NCI-H2196 treated with DMSO at 0.1 percent for 48 hours (cell line): ENCODE measurements around the gene CFAP74.

Experiments
- DNase-seq: peaks from one replicate; lab custom pipeline; 2025; ENCODE audit not compliant: unreplicated experiment; lab: John Stamatoyannopoulos, UW

CFAP74 gene

GRCh38 chr1:1929639-1930545, 73.7 kb downstream of the CFAP74 start:
- DNase-seq = no peak

DNA sequence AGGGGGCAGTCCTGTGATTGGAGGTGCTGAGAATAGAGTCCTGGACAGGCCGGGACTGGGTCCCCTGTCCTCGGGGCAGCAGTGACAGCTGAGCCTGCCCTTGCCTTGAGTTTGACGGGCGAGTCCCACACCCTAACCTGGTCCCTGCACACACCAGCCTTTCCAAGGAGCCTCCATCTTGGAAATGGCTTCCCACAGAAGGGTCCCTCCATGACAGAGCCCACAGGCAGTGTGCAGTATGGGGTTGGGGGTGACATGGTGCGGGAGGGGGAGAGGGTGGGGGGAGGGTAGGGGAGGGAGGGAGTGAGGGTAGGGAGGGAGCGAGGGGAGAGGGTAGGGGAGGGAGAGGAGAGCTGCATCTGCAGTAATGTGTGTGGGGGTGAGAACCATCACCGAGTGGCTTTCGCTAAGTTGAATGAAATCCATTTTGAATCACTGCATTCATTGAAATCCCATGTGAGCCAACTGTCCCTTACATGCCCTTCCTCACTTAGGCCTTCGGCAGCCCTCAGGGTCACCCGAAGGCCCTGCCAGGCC, 74.4 kb downstream of the CFAP74 start:
- no peak for DNase-seq

GRCh38 chr1:1928231-1929101, 75.1 kb downstream of the CFAP74 start:
- DNase-seq = no peak

- no peak for DNase-seq
Observed at GRCh38 chr1:1927751-1928150, 75.8 kb downstream of the CFAP74 start.

DNA sequence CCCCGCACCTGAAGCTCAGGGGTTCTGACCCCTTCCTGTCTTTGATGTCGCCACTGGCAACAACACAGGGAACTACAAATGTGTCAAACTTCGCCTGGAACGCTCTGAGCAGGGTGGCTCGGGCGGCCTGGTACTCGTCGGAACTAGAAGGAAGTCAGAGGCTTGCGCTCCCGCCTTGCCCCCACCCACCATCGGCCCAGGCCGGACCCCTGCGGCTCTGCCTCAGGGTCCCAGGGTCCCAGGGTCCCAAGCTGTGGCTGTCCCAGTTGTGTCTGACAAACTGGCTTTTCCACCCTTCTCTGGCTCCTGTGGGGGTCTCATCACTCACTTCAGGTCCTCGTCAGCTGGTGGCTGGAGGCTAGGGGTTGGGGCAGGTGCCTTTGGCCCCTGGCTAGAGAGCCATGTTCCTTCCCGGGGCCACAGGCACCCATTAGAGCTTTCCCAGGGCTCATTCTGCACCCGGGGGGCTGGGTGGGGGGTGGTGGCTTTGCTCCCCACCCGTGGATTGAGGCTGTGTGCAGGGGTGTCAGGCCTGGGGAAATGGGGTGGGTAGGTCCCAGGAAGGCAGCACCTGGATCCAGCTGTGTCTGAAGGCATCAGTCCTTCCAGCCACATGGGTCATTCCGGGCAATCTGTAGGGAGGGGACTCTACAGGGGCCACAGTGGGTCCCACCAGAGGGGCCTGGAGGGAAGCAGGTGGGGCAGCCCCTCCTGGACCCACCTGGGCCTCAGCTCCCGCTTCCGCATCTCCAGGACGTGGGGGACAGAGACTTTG, 76.5 kb downstream of the CFAP74 start:
- DNase-seq = no peak

GRCh38 chr1:1926346-1926811, 77.2 kb downstream of the CFAP74 start:
- no peak for DNase-seq

DNA sequence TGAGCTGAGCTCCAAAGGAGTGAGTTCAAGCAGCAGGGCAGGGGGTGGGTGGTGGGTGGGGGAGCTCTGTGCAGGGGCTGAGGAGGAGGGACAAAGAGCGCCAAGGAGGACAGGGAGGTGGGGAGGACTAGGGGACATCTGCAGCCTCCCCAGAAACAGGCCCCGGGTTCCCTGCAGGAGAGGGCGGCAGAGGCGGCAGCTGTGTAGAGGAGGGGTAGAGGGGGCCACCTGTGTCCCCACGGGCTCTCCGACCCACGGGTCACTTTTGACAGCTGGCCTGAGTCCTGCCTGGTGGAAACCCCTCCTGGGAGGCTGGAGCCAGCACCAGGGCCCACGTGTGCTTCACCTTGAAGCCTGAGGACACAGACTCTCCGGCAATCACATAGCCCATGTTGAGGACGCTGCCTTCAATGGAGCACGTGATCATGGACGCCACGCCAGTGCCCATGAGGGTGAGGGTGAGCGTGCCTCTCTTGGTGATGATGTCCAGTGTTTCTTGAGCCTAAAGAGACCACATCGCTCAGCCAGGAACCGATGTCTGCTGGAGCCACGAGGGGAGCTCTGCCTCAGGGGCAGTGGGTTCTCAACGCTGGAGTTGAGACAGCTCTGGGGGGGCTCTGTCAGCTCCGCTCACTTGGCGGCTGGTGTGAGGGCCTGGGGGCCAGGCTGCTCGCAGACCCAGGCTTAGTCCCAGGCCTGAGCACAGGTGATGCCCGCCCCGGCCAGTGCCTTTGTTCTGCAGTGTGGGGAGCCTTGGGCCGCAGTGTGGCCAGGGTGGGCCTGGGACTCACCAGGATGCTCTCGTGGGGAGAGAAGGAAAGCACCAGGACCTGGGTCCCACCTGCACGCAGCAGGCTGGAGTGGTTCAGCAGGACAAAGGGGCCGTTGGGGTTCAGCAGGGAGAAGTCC, 77.9 kb downstream of the CFAP74 start:
- DNase-seq = no peak

- no peak for DNase-seq
Observed at GRCh38 chr1:1924849-1925248, 78.7 kb downstream of the CFAP74 start.

GRCh38 chr1:1924386-1924785, 79.2 kb downstream of the CFAP74 start:
- DNase-seq = no peak

DNA sequence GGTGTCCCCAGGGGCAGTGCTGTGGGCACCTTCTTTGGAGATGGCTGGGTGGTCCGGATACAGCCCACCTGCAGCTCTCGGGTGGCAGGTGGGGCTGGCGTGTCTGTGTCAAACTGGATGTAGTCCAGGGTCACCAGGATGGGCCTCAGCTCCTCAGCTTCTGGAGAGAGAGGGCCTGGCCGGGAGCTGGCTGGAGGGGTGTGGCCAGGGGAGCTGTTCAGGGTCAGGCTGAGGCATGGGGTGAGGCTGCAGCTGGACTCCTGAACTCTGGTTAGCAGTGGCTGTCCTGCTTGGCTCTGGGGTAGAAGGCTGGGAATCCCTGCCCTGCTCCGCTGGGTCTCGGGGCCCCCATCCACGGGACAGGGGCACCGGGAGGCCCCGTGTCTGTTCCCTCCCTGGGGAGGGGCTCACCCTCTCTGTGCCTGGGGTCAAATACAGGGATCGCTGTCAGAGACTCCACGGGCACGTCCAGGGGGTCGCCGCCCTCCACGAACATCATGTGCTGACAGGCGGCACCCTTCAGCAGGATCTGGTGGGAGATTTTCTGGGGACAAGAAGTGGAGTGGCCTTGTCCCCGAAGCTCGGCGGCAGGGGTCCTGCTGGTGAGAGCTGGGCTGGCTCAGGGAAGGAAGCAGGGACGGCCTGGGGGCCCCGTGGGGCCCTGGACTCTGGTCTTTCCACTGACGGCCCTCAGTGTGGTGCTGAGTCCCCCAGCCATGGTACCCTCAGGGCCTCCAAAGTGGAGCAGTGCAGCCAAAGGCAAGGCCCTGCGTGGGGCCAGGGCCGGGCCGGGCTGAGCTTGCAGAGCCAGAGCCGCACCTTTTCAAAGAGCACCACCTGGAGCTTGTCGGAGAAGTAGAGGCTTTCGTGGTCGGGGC, 80.4 kb downstream of the CFAP74 start:
- DNase-seq = no peak

DNA sequence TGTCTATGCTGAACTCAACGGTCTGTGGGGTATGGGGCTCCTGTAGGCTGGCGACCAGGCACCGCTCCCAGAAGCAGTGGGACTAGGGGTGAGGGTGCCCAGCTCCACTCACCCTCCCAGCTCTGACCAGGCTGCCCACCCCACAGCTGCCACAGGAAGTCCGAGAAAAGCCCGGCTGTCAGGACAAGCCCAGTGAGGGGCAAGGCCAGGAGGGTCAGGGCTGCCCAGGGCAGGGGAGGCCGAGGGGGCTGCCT, 81.0 kb downstream of the CFAP74 start:
- DNase-seq = no peak

- DNase-seq = no peak
Observed at GRCh38 chr1:1921901-1922701, 81.5 kb downstream of the CFAP74 start.

- DNase-seq = no peak
Observed at GRCh38 chr1:1921459-1921862, 82.1 kb downstream of the CFAP74 start.

- DNase-seq = no peak
Observed at GRCh38 chr1:1920608-1921458, 82.8 kb downstream of the CFAP74 start.

DNA sequence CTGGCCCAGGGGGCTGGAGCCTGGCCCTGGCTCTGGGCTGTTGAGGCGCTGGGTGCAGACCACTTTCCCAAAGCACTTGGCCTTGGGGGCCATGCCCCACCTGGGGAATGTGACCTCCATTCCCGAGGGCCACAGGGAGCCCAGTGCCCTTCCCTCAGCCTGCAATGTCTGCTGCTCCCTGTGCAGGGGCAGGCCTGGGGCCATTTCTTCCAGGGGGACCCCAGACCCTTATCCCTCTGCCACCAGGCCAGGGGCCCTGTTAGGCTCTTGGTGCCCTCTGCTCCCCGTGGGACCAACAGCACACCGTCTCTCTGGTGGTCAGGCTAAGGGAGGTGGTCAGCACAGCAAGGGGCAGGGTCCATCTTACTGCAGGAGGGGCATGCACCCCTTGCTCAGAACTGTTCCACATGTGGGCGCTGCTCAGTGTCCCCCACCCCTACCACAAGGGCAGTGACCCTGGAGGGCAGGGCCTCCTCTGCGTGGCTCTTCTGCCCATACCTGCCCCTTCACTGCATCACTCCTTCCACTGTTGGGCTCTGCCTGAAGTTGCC, 83.5 kb downstream of the CFAP74 start:
- DNase-seq = no peak

GRCh38 chr1:1919304-1920056, 84.1 kb downstream of the CFAP74 start:
- peak; percentile 95 for DNase-seq
